NCI-H2196 (cell line): ENCODE data around the gene DHX34.
"Not testable (repeated sequence)": the region's sequence is repeated elsewhere in the genome, so short reads cannot be mapped to it uniquely, and the experiment has no call there.

Experiments
- DNase-seq: peaks from one replicate; lab custom pipeline; 2025; ENCODE audit not compliant: unreplicated experiment; lab: John Stamatoyannopoulos, UW

Gene DHX34

DNA sequence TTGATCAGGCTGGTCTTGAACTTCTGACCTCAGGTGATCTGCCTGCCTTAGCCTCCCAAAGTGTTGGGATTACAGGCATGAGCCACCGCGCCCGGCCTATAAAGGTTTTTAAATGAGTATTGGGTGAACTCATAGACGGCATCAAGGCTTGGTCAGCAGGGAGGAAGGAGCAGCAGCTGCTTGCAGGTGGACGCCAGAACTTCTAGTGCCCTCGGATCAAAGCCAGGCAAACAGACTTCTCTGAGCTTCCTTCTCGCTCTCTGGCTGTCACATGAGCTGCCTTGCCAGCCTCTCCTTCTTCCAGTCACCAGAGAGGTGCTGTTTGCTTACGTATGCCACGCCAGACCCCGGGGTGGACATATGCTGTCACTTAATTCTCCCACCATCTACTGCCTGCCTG is 16.3 kb downstream of the DHX34 start:
- DNase-seq = peak; percentile 41

DNA sequence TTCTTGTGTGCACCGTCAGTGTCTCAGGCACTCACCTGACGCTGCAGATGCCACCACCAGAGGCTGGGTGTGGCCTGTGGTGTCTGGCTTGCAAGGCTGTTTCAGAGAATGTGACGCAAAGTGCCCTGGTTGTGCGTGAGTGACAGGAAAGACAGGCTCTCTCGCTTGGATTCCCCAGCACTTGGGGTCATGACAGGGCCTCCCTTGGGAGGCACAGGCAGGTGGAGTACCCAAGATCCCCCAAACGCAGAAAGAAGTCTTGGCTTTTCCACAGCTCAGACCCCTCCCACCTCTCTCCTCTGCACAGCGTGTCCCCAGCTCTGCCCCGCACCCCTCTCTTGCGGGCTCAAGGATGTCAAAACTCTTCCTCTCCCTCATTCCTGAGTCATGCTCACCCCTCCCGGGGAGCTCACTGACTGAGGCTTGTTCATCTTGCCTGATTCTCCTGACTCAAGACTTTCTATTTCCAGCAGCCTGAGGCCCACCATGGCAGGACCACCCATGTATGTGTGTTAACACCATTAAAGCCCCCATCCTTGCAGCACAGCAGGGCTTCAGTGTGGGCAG is 21.0 kb downstream of the DHX34 start:
- no peak for DNase-seq

DNA sequence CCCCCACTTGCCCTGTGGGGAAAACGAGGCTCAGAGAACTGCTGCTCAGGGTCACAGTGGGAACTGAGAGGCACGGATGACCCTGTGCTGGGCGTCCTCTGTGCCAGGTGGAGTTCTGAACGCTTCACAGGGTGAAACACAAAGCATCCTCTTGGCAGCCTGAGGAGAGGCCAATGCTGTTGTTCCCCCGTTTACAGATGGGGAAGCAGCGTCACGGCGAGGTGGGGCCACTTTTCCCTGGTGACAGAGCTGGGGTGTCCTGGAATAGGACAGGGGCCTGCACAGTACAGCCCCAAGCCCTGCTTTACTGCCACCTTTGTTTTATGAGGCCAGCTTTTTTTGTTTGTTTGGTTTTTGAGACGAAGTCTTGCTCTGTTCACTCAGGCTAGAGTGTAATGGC is 22.1 kb downstream of the DHX34 start:
- DNase-seq = no peak

DNA sequence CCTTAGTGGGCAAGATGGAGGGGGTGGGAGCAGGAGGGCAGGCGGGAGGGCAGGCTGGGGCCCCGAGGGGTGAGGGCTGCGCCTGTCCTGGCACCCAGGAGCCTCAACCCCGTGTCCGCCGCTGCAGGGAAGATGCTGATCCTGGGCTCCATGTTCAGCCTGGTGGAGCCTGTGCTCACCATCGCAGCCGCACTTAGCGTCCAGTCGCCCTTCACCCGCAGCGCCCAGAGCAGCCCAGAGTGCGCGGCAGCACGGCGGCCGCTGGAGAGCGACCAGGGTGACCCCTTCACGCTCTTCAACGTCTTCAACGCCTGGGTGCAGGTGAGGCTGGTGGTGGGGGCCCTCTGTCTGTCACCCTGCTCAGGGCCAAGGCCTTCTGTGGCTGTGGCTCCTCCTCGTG is 23.5 kb downstream of the DHX34 start:
- DNase-seq = no peak

DNA sequence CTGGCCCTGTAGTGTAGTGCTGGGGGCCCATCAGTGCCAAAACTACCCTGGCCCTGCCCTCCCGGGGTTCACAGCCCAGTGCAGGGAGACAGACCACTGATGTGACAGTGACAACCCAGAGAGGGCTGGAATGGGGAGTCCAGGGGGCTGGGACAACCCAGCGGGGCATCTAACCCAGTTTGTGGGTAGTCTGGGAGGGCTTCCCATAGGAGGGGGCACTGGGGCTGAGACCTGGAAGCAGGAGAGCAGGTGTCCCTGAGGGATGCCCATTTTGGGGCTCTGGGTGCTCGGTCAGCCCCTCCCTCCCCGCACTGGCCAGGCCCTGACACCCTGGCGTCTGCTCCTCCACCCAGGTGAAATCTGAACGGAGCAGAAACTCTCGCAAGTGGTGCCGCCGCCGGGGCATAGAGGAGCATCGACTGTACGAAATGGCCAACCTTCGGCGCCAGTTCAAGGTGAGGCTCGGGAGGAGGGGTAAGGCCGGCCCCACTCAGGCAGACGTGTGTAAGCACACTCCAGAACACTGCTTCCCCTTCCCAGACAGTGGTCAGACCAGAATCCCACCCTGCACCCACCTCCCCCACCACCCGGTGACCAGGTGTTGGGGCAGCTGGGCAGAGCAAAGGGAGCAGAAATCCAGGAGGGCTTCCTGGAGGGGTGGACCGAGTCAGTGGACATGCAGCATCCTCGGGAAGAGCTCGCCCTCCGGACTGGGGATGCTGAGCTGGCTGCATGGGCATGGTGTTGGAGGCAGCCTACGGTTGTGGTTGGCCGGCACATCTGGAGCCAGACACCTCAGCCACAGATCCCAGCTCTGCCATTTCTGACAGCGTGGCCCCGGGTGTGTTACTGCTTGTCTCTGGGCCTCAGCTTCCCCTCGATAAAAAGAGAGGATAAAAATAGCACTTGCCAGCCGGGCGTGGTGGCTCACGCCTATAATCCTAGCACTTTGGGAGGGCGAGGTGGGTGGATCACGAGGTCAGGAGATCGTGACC is 24.4 kb downstream of the DHX34 start:
- no peak for DNase-seq

DNA sequence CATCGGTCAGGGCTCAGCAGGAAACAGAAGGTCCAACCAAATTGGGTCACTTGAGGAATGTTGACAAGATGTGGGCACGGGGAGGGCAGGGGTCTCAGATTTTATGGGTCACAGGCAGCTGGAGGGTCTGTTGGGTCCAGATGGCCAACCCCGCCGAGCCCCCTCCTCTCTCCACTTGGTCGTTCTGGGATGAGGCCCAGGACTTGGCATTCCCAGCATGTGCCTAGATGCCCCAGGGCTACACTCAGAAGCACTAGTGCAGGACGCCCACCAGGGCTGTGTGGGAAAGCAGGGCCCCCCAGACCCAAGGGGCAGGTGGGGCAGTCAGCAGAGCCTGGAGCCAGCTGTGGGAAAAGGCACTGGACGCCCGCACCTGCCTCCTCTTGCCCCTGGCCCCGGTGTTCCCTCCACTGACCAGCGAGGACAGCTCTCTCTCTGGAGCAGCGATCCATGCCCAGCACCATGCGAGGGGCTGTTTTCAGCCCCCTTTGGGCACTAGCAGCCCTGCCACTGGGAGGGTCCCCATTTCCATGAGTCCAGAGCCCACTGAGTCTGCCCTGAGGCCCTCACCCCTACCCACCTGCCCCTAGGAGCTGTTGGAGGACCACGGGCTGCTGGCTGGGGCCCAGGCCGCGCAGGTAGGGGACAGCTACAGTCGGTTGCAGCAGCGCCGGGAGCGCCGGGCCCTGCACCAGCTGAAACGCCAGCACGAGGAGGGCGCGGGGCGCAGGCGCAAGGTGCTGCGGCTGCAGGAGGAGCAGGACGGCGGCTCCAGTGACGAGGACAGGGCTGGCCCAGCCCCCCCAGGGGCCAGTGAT is 26.0 kb downstream of the DHX34 start:
- DNase-seq = no peak

DNA sequence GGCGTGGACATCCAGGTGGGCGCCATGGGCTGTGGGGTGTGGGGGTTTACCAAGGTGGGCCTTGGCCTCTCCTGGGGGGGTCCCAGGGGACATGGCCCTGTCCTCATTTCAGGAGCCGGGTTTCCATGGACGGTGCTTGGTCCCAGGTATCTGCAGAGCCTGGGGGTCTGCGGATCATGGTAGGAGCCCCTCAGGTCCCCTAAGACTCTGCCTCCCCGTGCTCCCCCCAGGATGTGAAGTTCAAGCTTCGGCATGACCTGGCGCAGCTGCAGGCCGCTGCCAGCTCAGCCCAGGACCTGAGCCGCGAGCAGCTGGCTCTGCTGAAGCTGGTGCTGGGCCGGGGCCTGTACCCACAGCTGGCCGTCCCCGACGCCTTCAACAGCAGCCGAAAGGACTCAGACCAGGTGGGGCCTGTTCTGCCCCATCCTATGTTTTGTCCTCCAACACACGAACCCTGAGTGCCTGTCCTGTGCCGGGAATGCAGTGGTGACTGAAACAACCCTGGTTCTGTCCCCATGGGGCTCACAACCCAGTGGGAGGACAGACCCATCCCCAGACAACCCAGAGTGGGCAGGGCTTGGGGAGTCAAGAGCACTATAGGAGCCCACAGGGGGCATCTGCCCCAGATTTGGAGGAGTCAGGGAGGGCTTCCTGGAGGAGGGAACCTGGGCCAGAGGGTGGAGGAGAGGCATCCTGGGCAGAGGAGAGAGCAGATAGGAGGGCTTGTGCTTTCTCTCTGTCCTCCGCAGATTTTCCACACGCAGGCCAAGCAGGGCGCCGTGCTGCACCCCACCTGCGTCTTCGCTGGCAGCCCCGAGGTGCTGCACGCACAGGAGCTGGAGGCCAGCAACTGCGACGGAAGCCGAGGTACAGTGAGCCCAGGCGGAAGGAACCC is 26.8 kb downstream of the DHX34 start:
- no peak for DNase-seq

DNA sequence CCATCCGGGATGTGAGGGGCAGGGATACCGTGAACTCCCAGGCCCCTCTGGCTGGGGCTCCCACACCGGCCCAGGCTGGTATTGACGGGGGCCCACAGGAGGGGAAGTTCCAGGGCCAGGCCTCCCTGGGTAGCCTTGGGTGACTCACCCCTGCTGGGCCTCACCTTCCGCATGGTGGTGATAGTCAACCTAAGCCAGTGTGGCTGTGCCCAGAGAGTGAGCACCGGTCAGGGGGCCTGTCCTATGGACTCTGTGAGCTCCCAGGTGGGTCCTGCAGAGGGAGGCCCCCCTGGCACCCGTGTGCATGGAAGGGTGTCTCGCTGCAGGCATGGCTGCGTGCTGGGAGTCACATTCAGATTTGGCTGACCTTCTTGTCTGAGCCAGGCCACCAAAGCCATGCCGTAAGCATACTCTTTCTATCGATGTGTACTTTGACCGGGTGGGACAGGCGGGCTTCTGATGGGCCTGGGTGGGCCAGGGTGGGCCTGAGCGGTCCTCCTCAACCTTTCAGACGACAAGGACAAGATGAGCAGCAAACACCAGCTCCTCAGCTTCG is 27.6 kb downstream of the DHX34 start:
- DNase-seq = no peak

DNA sequence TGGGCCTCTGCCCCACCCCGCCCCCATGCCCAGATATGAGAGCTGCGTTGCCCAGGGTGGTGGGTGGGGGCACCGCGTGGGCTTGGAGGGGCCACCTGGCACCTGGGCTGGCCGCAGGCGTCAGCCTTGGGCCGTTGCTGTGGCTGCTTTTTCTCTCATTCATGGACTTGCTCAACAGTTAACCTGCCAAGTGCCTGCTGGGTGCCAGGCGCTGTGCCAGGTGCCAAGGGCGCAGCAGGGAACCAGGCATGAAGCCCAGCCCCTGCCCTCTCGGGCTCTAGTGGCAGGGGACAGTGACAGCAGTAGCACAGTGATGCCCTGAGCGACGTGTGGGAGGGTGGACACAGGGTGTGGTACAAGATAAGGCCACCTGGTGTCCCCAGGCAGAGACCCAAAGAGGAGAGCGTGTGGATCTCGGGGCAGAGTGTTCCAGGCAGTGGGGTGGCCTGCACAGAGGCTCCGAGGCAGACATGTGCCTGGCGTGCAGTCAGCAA is 28.1 kb downstream of the DHX34 start:
- peak; percentile 72 for DNase-seq

DNA sequence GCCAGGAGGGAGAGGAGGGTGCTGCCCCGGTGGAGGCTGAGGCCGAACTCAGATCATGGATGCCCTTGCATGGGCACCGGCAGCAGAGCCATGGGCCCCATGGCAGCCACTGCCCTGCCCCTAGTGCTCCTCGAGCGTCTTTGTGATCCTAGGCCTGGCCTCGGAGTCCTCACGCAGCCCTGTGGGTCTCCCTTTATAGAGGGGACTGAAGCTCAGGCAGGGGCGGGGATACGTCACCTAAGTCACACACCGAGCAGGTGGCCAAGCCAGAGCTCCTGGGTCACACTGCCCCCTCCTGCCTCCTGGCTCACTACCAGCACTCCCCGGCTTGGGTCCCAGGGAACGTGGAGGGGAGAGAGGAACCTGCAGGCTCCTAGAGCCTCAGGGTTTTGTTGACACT is 28.7 kb downstream of the DHX34 start:
- DNase-seq = no peak

DNA sequence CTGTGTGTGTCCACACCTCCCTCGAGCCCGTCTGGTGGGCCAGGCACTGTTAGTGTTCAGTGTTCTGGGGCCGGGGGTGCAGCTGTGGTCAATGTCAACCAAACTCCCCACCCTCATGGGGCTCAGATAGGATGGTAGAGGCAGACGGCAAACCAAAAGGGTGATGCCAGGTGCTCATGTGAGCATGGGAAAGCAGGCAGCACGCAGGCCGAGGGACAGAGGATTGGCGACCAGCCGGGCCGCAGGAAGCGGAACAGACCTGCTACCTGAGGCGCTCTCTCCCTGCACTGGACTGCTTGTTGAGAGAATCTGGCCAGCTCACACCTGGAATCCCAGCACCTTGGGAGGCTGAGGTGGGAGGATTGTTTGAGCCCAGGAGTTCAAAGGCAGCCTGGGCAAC is 29.1 kb downstream of the DHX34 start:
- DNase-seq = no peak

DNA sequence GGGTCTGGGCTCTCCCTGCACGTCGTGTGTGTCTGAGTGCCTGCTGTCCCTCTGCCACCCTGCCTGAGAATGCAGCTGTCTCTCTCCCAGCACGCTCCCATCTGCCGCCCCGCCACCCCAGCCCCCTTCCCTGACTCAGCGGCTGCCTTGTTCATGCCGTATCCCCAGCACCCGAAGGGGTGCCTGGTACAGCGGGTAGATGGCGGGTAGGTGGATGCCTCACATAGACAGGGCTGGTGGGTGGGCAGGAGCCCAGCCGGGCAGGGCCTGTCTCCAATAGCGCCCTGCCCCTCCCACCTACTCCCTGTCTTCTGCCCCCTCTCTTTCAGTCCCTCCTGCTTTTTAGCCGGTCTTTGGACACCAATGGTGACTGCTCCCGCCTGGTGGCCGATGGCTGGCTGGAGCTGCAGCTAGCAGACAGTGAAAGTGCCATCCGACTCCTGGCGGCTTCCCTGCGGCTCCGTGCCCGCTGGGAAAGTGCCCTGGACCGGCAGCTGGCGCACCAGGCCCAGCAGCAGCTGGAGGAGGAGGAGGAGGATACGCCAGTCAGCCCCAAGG is 30.3 kb downstream of the DHX34 start:
- no peak for DNase-seq

DNA sequence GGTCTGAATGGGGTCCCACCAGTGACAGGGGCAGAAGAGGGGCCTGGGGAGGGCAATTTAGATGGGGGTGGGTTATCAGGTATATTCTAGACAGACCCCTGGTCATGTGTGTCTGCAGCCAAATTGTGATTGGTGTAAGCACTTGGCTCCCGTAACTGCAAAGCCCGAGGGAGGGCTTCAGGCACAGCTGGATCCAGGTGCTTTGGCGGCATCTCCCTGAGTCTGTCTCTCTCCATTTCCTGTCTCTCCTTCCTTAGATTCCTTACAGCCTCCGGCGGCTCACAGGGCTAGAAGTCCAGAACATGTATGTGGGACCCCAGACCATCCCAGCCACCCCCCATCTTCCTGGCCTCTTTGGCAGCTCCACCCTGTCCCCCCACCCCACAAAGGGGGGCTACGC is 31.4 kb downstream of the DHX34 start:
- DNase-seq = no peak

DNA sequence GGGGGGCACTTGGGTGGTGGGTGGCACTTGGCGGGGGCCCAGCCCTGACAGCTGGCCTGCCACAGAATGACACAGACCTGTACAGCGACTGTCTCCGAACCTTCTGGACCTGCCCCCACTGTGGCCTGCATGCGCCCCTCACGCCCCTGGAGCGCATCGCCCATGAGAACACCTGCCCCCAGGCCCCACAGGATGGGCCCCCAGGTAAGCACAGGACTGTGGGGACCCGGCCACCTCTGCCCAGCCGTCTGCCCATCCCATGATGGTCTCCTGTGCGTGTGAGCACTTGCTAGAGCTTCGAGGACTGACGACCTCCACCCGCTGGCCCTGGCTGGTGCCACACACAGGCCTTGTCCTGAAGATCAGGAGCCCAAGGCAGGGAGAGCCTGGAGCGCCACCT is 32.0 kb downstream of the DHX34 start:
- DNase-seq = no peak

DNA sequence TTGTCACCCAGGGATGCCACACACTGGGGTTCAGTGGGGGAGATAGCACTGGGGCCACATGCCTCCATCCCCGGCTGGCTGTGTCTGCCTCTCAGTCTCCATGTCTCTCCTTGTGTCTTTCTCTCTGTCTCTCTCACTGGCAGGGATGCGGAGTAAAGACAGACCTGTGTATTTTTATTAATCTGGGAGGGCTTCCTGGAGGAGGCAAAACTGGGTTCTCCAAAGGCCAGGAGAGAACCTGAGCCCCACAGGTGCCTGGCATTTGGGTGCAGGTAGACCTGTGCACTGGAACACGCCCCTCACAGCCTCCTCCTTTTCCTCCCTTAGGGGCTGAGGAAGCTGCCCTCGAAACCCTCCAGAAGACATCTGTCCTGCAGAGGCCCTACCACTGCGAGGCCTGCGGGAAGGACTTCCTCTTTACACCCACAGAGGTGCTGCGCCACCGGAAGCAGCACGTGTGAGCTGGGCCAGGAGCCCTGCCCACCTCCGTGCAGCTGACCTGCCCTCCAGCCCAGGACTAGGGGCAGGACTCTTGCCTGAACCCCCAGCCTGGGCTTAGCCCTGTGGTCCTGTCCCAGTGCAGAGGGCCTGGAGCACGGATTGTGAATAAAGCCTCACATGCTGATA is 32.7 kb downstream of the DHX34 start:
- no peak for DNase-seq

DNA sequence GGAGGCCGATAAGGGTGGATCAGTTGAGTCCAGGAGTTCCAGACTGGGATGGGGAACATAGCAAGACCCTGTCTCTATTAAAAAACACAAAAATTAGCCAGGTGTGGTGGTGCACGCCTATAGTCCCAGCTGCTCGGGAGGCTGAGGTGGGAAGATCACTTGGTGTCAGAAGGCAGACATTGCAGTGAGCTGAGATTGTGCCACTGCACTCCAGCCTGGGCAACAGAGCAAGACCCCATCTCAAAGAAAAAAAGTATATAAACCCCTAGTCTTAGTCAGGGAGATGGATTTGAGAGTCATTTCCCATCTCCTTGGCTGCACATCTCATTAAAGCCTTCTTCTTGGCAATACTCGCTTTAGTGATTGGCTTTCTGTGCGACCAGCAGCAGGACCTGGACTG is 34.8 kb downstream of the DHX34 start:
- DNase-seq = not testable (repeated sequence)

DNA sequence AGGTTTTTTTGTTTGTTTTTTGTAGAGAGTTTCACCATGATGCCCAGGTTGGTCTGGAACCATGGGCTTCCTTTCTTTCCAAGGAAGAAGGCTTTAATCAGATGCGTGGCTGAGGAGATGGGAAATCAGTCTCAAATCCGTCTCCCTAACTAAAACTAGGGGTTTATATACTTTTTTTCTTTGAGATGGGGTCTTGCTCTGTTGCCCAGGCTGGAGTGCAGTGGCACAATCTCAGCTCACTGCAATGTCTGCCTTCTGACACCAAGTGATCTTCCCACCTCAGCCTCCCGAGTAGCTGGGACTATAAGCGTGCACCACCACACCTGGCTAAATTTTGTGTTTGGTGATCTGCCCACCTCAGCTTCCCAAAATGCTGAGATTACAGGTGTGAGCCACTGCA is 35.4 kb downstream of the DHX34 start:
- not testable (repeated sequence) for DNase-seq

DNA sequence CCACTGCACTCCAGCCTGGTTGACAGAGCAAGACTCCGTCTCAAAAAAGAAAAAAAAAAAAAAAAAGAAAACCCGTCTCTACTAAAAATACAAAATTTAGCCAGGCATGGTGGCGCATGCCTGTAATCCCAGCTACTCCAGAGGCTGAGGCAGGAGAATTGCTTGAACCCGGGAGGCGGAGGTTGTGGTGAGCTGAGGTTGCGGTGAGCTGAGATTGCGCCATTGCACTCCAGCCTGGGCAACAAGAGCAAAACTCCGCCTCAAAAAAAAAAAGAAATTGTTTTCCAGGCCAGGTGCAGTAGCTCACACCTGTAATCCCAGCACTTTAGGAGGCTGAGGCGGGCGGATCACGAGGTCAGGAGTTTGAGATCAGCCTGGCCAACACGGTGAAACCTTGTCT is 37.5 kb downstream of the DHX34 start:
- not testable (repeated sequence) for DNase-seq

DNA sequence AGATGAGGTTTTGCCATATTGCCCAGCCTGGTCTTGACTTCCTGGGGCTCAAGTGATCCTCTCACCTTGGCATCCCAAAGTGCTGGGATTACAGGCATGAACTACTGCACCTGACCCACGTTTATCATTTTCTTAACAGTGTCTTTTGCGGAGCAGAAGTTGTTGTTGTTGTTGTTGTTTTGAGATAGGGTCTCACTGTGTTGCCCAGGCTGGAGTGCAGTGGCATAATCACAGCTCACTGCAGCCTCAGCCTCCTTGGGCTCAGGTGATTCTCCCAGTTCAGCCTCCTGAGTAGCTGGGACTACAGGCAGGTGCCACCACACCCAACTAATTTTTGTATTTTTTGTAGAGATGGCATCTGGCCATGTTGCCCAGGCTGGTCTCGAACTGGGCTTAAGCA is 38.5 kb downstream of the DHX34 start:
- DNase-seq = not testable (repeated sequence)
